SK-N-SH treated with all-trans-retinoic acid at 6 μM for 48 hours (cell line): ENCODE measurements around the gene ATP11C.
"Not testable (repeated sequence)": the region's sequence is repeated elsewhere in the genome, so short reads cannot be mapped to it uniquely, and the experiment has no call there.

Experiments used
- ATAC-seq: fragments of 200-7000 bp; cut with Tn5 transposase; 3 replicates; pipeline ENCODE4 v1.9.1; 2020; ENCODE audit warnings: mild to moderate bottlenecking, moderate library complexity
- ARNTL ChIP-seq: fragments of 450-650 bp; formaldehyde crosslinking; IDR thresholded peaks from 2 replicates; pipeline ENCODE4 v1.5.0; 2020; ENCODE audit warnings: low read depth, mild to moderate bottlenecking, moderate library complexity, borderline replicate concordance
- BACH2 ChIP-seq: fragments of 250-450 bp; sonication (Bioruptor Pico); IDR thresholded peaks from 2 replicates; pipeline ENCODE4 v1.9.0; 2021; ENCODE audit warnings: mild to moderate bottlenecking, borderline replicate concordance
- CREB5 ChIP-seq: fragments of 250-450 bp; sonication (Bioruptor Pico); IDR thresholded peaks from 2 replicates; pipeline ENCODE4 v1.5.1; 2020; ENCODE audit warnings: low read depth, mild to moderate bottlenecking, moderate library complexity
- CSDC2 ChIP-seq: fragments of 250-450 bp; sonication (Bioruptor Pico); IDR thresholded peaks from 2 replicates; pipeline ENCODE4 v1.5.0; 2020; ENCODE audit warnings: mild to moderate bottlenecking, moderate library complexity
- ESRRG ChIP-seq: fragments of 250-450 bp; sonication (Bioruptor Pico); IDR thresholded peaks from 2 replicates; pipeline ENCODE4 v1.6.1; 2021; ENCODE audit warnings: mild to moderate bottlenecking
- ISL1 ChIP-seq: fragments of 250-450 bp; sonication (Bioruptor Pico); IDR thresholded peaks from 2 replicates; pipeline ENCODE4 v2.1.2; 2022; ENCODE audit warnings: mild to moderate bottlenecking, moderate library complexity
- OSR1 ChIP-seq: fragments of 250-450 bp; sonication (Bioruptor Pico); IDR thresholded peaks from 2 replicates; pipeline ENCODE4 v1.8.0; 2022; ENCODE audit warnings: moderate library complexity, mild to moderate bottlenecking, inconsistent platforms
- POU6F1 ChIP-seq: fragments of 250-450 bp; sonication (Bioruptor Pico); IDR thresholded peaks from 2 replicates; pipeline ENCODE4 v1.8.0; 2021; ENCODE audit warnings: low read depth, mild to moderate bottlenecking, moderate library complexity, borderline replicate concordance
- RARB ChIP-seq: fragments of 250-450 bp; sonication (Bioruptor Pico); IDR thresholded peaks from 2 replicates; pipeline ENCODE4 v1.8.0; 2021; ENCODE audit warnings: mild to moderate bottlenecking, moderate library complexity
- TOX ChIP-seq: fragments of 250-450 bp; sonication (Bioruptor Pico); IDR thresholded peaks from 2 replicates; pipeline ENCODE4 v1.8.0; 2021; ENCODE audit warnings: mild to moderate bottlenecking, moderate library complexity, borderline replicate concordance
- TSHZ2 ChIP-seq: fragments of 250-450 bp; sonication (Bioruptor Pico); IDR thresholded peaks from 2 replicates; pipeline ENCODE4 v1.5.0; 2020; ENCODE audit warnings: mild to moderate bottlenecking, moderate library complexity
- ZC3H10 ChIP-seq: fragments of 250-450 bp; sonication (Bioruptor Pico); IDR thresholded peaks from 2 replicates; pipeline ENCODE4 v1.5.1; 2021; ENCODE audit warnings: mild to moderate bottlenecking, moderate library complexity
- ZFP3 ChIP-seq: fragments of 250-450 bp; sonication (Bioruptor Pico); IDR thresholded peaks from 2 replicates; pipeline ENCODE4 v1.5.0; 2020; ENCODE audit warnings: mild to moderate bottlenecking, moderate library complexity
- ZFP30 ChIP-seq: fragments of 450-650 bp; formaldehyde crosslinking; IDR thresholded peaks from 2 replicates; pipeline ENCODE4 v1.5.0; 2022; ENCODE audit warnings: mild to moderate bottlenecking, moderate library complexity
- ZNF565 ChIP-seq: fragments of 450-650 bp; formaldehyde crosslinking; conservative IDR thresholded peaks from 2 replicates; pipeline ENCODE4 v1.5.0; 2020; ENCODE audit warnings: low read depth, mild to moderate bottlenecking, moderate library complexity
- ZNF70 ChIP-seq: fragments of 450-650 bp; formaldehyde crosslinking; IDR thresholded peaks from 2 replicates; pipeline ENCODE4 v1.5.0; 2020; ENCODE audit warnings: mild to moderate bottlenecking, moderate library complexity
- ZNF8 ChIP-seq: fragments of 450-650 bp; formaldehyde crosslinking; IDR thresholded peaks from 2 replicates; pipeline ENCODE4 v1.5.0; 2020; ENCODE audit warnings: mild to moderate bottlenecking, moderate library complexity
- TF ChIP-seq, protein P1 (sequence below): fragments of 250-450 bp; sonication (Bioruptor Pico); IDR thresholded peaks from 2 replicates; pipeline ENCODE4 v1.5.1; 2021; ENCODE audit warnings: mild to moderate bottlenecking, moderate library complexity

The ATP11C gene

DNA sequence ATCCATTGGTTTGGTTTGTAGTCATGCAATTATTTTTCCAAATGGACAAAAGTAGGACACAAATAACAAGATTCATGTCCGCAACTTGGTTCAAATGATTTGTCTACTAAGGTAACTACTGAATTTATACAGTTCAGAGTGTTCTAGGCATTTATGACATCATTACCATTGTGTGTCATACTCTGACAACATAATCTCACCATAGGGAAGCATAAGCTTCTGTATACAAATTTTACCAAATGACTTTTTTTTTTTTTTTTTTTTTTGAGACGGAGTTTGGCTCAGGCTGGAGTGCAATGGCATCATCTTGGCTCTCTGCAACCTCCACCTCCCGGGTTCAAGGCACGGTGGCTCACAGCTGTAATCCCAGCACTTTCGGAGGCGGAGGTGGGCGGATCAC lies 32.6 kb upstream of the ATP11C start, which contains the start of gene CXorf66:
CXorf66 (minus strand) TSS at position 101 of the 400 bp plus-strand sequence; CDS start at position 76, 25 bp downstream.
- TF ChIP-seq CREB5 = no peak
- TF ChIP-seq ZFP30 (CRISPR knock-in tag) = no peak
- TF ChIP-seq, protein P1, sequence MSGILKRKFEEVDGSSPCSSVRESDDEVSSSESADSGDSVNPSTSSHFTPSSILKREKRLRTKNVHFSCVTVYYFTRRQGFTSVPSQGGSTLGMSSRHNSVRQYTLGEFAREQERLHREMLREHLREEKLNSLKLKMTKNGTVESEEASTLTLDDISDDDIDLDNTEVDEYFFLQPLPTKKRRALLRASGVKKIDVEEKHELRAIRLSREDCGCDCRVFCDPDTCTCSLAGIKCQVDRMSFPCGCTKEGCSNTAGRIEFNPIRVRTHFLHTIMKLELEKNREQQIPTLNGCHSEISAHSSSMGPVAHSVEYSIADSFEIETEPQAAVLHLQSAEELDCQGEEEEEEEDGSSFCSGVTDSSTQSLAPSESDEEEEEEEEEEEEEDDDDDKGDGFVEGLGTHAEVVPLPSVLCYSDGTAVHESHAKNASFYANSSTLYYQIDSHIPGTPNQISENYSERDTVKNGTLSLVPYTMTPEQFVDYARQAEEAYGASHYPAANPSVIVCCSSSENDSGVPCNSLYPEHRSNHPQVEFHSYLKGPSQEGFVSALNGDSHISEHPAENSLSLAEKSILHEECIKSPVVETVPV = no peak
- TF ChIP-seq ZNF70 (CRISPR knock-in tag) = no peak
- TF ChIP-seq ZC3H10 = no peak
- TF ChIP-seq ZNF565 (CRISPR knock-in tag) = no peak
- no peak for TF ChIP-seq ZFP3 (CRISPR knock-in tag)
- TF ChIP-seq POU6F1 (CRISPR knock-in tag) = no peak
- no peak for ATAC-seq

- ATAC-seq = not testable (repeated sequence)
Observed at GRCh38 chrX:139961091-139961490, 28.2 kb upstream of the ATP11C start.

GRCh38 chrX:139949703-139950102 lies 16.9 kb upstream of the ATP11C start:
- peak; percentile 69; the same call in 2 of the 3 replicates for ATAC-seq
- TF ChIP-seq CSDC2 (CRISPR knock-in tag) = no peak
- TF ChIP-seq CREB5 = no peak
- TF ChIP-seq RARB (CRISPR knock-in tag) = no peak
- TF ChIP-seq ISL1 (CRISPR knock-in tag) = no peak
- no peak for TF ChIP-seq ZNF70 (CRISPR knock-in tag)
- no peak for TF ChIP-seq ZC3H10
- TF ChIP-seq TOX (CRISPR knock-in tag) = no peak
- no peak for TF ChIP-seq ZFP3 (CRISPR knock-in tag)
- TF ChIP-seq POU6F1 (CRISPR knock-in tag) = no peak
- no peak for TF ChIP-seq ZNF8
- TF ChIP-seq ESRRG (CRISPR knock-in tag) = no peak
- no peak for TF ChIP-seq OSR1 (CRISPR knock-in tag)
- TF ChIP-seq TSHZ2 (CRISPR knock-in tag) = no peak
- TF ChIP-seq ARNTL = no peak
- no peak for TF ChIP-seq BACH2 (CRISPR knock-in tag)
- TF ChIP-seq ZFP30 (CRISPR knock-in tag) = no peak
- no peak for TF ChIP-seq ZNF565 (CRISPR knock-in tag)
- TF ChIP-seq, all 23 proteins: peak for 0

GRCh38 chrX:139945075-139945474 lies 12.2 kb upstream of the ATP11C start:
- TF ChIP-seq TSHZ2 (CRISPR knock-in tag) (no peak), ZFP30 (CRISPR knock-in tag) (no peak)
- ATAC-seq = no peak
